Measurements from ENCODE around the gene THSD4.
"Not testable (repeated sequence)": the region's sequence is repeated elsewhere in the genome, so short reads cannot be mapped to it uniquely, and the experiment has no call there.

THSD4 gene

DNA sequence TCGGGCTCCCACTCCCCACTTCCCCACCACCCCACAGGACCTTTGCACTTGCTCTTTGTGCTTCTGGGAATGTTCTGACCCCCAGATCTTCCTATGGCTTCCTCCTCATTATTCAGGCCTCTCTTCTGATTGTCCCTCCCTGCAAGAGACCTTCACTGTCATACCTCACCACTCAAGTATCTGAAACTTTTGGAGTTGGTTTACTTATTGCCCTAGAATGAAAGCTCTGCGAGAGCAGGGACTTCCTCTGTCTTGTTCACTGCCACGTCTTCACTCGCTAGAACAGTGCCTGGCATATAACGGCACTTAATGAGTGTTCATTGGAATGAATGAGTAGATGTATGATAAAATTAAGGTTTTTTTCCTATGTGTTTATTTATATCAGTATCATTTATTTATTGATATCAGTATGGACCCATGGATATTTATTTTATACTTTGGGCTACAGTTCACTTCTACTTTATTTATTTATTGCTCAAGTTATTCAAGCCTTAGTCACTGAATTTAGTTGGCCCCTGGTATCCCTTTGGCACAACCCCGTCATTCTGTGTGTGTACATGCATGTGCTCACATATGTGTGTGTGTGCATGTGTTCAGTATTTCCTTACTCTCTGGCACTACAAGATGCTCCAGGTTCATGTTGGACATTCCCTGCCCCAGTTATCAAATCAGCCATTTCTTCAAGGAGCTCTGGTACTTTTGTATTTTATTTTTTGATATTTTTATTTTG lies 197.6 kb downstream of the THSD4 start:
- TF ChIP-seq CTCF (IDR thresholded peaks at IDR 0.05; ENCODE audit: low read length, missing control alignments) = no peak
- no peak for DNase-seq (ENCODE audit: low read depth)
- H3K4me3 ChIP-seq (replicated peaks; ENCODE audit: low read depth, low read length) = no peak overlapping the region

DNA sequence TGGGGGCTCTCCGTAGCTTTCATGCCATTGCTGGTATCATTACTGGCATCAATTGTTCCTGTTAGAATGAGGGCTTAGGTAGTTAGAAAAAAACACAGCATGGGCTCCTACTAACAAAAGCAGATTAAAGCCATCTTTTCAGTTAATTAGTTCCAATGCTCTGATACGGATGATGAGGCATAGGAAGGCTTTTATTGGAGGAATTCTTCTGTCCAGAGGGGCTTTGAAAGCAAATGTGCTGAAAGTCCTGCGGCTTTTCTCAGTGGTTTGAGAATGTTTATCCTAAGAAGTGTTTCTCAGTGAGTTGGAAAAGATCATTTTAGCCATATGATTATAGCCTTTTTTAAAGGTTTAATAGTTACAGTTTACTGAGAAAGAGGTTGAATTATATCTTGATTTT lies 198.5 kb downstream of the THSD4 start:
- TF ChIP-seq CTCF (IDR thresholded peaks at IDR 0.05; ENCODE audit: low read length, missing control alignments) = no peak
- H3K4me3 ChIP-seq (replicated peaks; ENCODE audit: low read depth, low read length) = no peak overlapping the region
- no peak for DNase-seq (ENCODE audit: low read depth)

GRCh38 chr15:71314956-71315537 lies 199.8 kb downstream of the THSD4 start:
- TF ChIP-seq CTCF (IDR thresholded peaks at IDR 0.05; ENCODE audit: low read length, missing control alignments) = no peak
- no peak for DNase-seq (ENCODE audit: low read depth)
- H3K4me3 ChIP-seq (replicated peaks; ENCODE audit: low read depth, low read length) = no peak overlapping the region

DNA sequence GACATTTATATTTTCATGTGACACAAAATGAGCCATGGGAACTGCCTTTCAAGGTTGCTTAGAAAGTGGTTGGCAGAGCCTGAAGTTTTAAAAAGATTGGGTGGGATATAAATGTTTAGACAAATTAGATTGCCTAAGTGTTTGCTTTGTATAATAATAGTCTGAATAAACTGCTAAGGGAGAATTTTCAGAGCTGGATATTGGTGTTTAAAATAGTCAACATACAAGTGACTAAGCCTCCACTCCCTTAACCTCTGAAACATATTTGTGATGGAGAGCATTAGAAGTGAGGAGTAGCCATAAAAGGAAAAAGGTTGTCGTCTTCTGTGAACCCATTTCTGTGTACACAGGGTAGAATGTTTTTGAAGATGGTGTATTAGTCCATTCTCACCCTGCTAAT lies 201.6 kb downstream of the THSD4 start:
- DNase-seq (ENCODE audit: low read depth) = no peak
- no peak for TF ChIP-seq CTCF (IDR thresholded peaks at IDR 0.05; ENCODE audit: low read length, missing control alignments)
- H3K4me3 ChIP-seq (replicated peaks; ENCODE audit: low read depth, low read length) = no peak overlapping the region

GRCh38 chr15:71319424-71319823 lies 204.2 kb downstream of the THSD4 start:
- DNase-seq (ENCODE audit: low read depth); H3K4me3 ChIP-seq (replicated peaks; ENCODE audit: low read depth, low read length): not testable (repeated sequence)

GRCh38 chr15:71319935-71320334 lies 204.7 kb downstream of the THSD4 start:
- no peak overlapping the region for H3K4me3 ChIP-seq (replicated peaks; ENCODE audit: low read depth, low read length)
- no peak for DNase-seq (ENCODE audit: low read depth)
- no peak for TF ChIP-seq CTCF (IDR thresholded peaks at IDR 0.05; ENCODE audit: low read length, missing control alignments)

DNA sequence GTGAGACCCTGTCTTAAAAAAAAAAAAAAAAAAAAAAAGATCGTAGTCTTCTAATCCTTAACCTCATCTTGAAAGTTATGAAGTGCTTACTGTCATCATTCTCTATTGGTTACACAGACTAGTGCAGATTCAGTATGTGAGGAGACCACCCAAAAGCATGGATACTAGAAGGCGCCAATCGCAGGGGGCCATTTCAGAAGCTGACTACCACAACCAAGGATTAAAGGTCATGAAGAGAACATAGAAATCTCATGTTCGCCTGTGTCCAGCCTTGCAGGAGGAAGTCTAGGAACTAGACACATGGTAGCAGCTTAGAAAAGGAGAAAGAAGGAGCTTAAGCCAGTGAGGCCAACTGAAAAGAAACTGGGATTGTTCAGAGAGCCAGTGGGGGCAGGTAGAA lies 207.8 kb downstream of the THSD4 start:
- no peak overlapping the region for H3K4me3 ChIP-seq (replicated peaks; ENCODE audit: low read depth, low read length)
- no peak for TF ChIP-seq CTCF (IDR thresholded peaks at IDR 0.05; ENCODE audit: low read length, missing control alignments)

More for the DNA sequence above, 207.8 kb downstream of the THSD4 start:
- DNase-seq (ENCODE audit: low read depth) = no peak

All from fibroblast of pulmonary artery (primary cell).